HCT116 (cell line): ENCODE data around the gene ITSN1. TPM values are rescaled to one million over a fixed set of nuclear protein-coding genes. Genes with fewer than 3 reads are reported as not detected.

Source experiments
- ATAC-seq: fragments of 200-7000 bp; cut with Tn5 transposase; 2 replicates; pipeline ENCODE4 v1.9.1; 2020; ENCODE audit warnings: mild to moderate bottlenecking, moderate library complexity
- BruUV-seq: library from RNA; stranded (reverse); fragments of 400-500 nt; replicated peaks from 2 replicates; lab custom pipeline; 2021; lab: Mats Ljungman, UMichigan
- CTCF ChIA-PET: fragments of 300-600 bp; sonication (Branson Sonifier 250); formaldehyde crosslinking; loops from one replicate; lab custom pipeline; 2021; ENCODE audit warnings: antibody characterized with exemption; lab: Charles Lee
- POLR2A ChIA-PET: fragments of 300-600, 350-600 bp; sonication (Branson Sonifier 250); formaldehyde crosslinking; loops from one replicate; lab custom pipeline; 2021; ENCODE audit warnings: antibody characterized with exemption; lab: Charles Lee
- RAD21 ChIA-PET, 2 experiments: fragments of 300-600 bp; sonication (Branson Sonifier 250); formaldehyde crosslinking; loops; one replicate each; lab custom pipeline; 2023; ENCODE audit warnings: low total read pairs in 2 of 2; ENCODE audit not compliant: uncharacterized antibody in 2 of 2, unreplicated experiment in 2 of 2, low non-redundant PET in 1 of 2; lab: Charles Lee
- DNase-seq: peaks from one replicate; pipeline ENCODE4 v3.0.0-alpha.2; 2010; ENCODE audit warnings: low read depth, low spot score
- H2AFZ ChIP-seq: fragments of 200-600 bp; shearing (Covaris generic), sonication (generic); 2 replicates; pipeline ENCODE4 v1.6.1; 2017; ENCODE audit warnings: low read depth, mixed run types, mixed read lengths, antibody characterized with exemption, low read length; ENCODE audit not compliant: poor library complexity, severe bottlenecking
- H3K27ac ChIP-seq: 2 replicates; pipeline ENCODE4 v1.5.1; 2012; ENCODE audit warnings: low read depth, low read length
- H3K27me3 ChIP-seq: fragments of 200-600 bp; sonication (generic); 2 replicates; pipeline ENCODE4 v1.6.1; 2016; ENCODE audit warnings: mixed run types, low read length, mixed read lengths; ENCODE audit not compliant: insufficient read depth
- H3K36me3 ChIP-seq, 2 experiments: fragments of 200-500 bp in 1 of 2; fragments of 200-600 bp in 1 of 2; sonication (Bioruptor generic) in 1 of 2; sonication (generic) in 1 of 2; 2 replicates each; pipeline versions ENCODE4 v1.5.1 to v1.6.1; 2014 to 2016; ENCODE audit warnings: low read length in 2 of 2, inconsistent platforms in 1 of 2, mixed read lengths in 1 of 2, mixed run types in 1 of 2; ENCODE audit not compliant: insufficient read depth in 2 of 2, control insufficient read depth in 1 of 2
- H3K4me1 ChIP-seq, 2 experiments: fragments of 200-600 bp in 1 of 2; sonication (generic) in 1 of 2; 2 replicates each; pipeline versions ENCODE4 v1.5.1 to v1.6.1; 2012 to 2017; ENCODE audit warnings: low read length in 2 of 2, inconsistent platforms in 1 of 2, mild to moderate bottlenecking in 1 of 2, mixed read lengths in 1 of 2, mixed run types in 1 of 2, moderate library complexity in 1 of 2; ENCODE audit not compliant: insufficient read depth in 2 of 2, control insufficient read depth in 1 of 2
- H3K4me2 ChIP-seq: fragments of 200-600 bp; sonication (generic); 2 replicates; pipeline ENCODE4 v1.6.1; 2017; ENCODE audit warnings: mixed run types, low read length, mixed read lengths
- H3K4me3 ChIP-seq, 2 experiments: fragments of 200-600 bp in 1 of 2; sonication (generic) in 1 of 2; replicated peaks in 1 of 2; 2 replicates each; pipeline ENCODE4 v1.5.1; 2011 to 2016; ENCODE audit warnings: low read length in 2 of 2, control low read depth in 1 of 2, low read depth in 1 of 2, mild to moderate bottlenecking in 1 of 2, mixed read lengths in 1 of 2, mixed run types in 1 of 2
- H3K79me2 ChIP-seq: fragments of 200-600 bp; sonication (generic); 2 replicates; pipeline ENCODE4 v1.6.1; 2017; ENCODE audit warnings: mild to moderate bottlenecking, mixed run types, low read length, moderate library complexity, mixed read lengths; ENCODE audit not compliant: insufficient read depth
- H3K9ac ChIP-seq: fragments of 200-600 bp; sonication (generic); 2 replicates; pipeline ENCODE4 v1.6.1; 2016; ENCODE audit warnings: low read length, mixed read lengths
- H3K9me2 ChIP-seq: fragments of 200-600 bp; sonication (generic), shearing (Covaris generic); 2 replicates; pipeline ENCODE4 v1.6.1; 2017; ENCODE audit warnings: mixed run types, mild to moderate bottlenecking, moderate library complexity; ENCODE audit not compliant: insufficient read depth
- H3K9me3 ChIP-seq, 2 experiments: fragments of 200-500 bp in 1 of 2; fragments of 200-600 bp in 1 of 2; sonication (Bioruptor generic) in 1 of 2; sonication (generic) in 1 of 2; 2 replicates each; pipeline ENCODE4 v1.6.1; 2014 to 2017; ENCODE audit warnings: low read length in 2 of 2, mixed read lengths in 2 of 2, inconsistent platforms in 1 of 2, low read depth in 1 of 2, mild to moderate bottlenecking in 1 of 2, mixed run types in 1 of 2, moderate library complexity in 1 of 2; ENCODE audit not compliant: control insufficient read depth in 1 of 2, insufficient read depth in 1 of 2
- H4K20me1 ChIP-seq: fragments of 200-600 bp; sonication (generic), shearing (Covaris generic); 2 replicates; pipeline ENCODE4 v1.6.1; 2017; ENCODE audit warnings: mixed run types, mild to moderate bottlenecking, moderate library complexity; ENCODE audit not compliant: insufficient read depth
- EZH2phosphoT487 ChIP-seq: fragments of 200-600 bp; IDR thresholded peaks from 2 replicates; pipeline ENCODE4 v1.6.1; 2018; ENCODE audit warnings: antibody characterized with exemption, borderline replicate concordance
- FOSL1 ChIP-seq: IDR thresholded peaks from 2 replicates; pipeline ENCODE4 v1.6.1; 2012; ENCODE audit warnings: low read depth
- POLR2AphosphoS5 ChIP-seq: IDR thresholded peaks from 2 replicates; pipeline ENCODE4 v1.6.1; 2011; ENCODE audit warnings: mild to moderate bottlenecking, low read depth, low read length, moderate library complexity
- SIN3A ChIP-seq: IDR thresholded peaks from 2 replicates; pipeline ENCODE4 v1.6.1; 2012; ENCODE audit warnings: low read depth
- SP1 ChIP-seq: IDR thresholded peaks from 2 replicates; pipeline ENCODE4 v1.6.1; 2012; ENCODE audit warnings: low read depth
- TCF7L2 ChIP-seq: IDR thresholded peaks from 2 replicates; pipeline ENCODE4 v1.7.0; 2011; ENCODE audit warnings: borderline replicate concordance, inconsistent platforms; ENCODE audit not compliant: insufficient read depth, insufficient read length; ENCODE audit errors: extremely low read depth
- YY1 ChIP-seq: IDR thresholded peaks from 2 replicates; pipeline ENCODE4 v1.6.1; 2011; ENCODE audit warnings: low read length, low read depth, moderate library complexity, mild to moderate bottlenecking; ENCODE audit not compliant: insufficient replicate concordance; ENCODE audit errors: extremely low read depth
- ZFX ChIP-seq: fragments of 450-650 bp; IDR thresholded peaks from 2 replicates; pipeline ENCODE4 v1.6.1; 2017
- intact Hi-C: fragments of 100-400 bp; cut with micrococcal nuclease; formaldehyde crosslinking; loops from 2 replicates; pipeline ENCODE4 v1.10.0; 2022
- total RNA-seq: library from RNA; stranded (reverse); gene quantifications from one replicate; pipeline ENCODE4 v1.2.1, GENCODE V29; 2021; ENCODE audit not compliant: unreplicated experiment
- TF ChIP-seq, protein P1 (sequence below): IDR thresholded peaks from 2 replicates; pipeline ENCODE4 v1.6.1; 2012
- TF ChIP-seq, protein P2 (sequence below): IDR thresholded peaks from 2 replicates; pipeline ENCODE4 v1.6.1; 2012; ENCODE audit warnings: low read depth
- TF ChIP-seq, protein P3 (sequence below), 3 experiments: fragments of 200-600 bp in 1 of 3; sonication (generic) in 1 of 3; IDR thresholded peaks in 2 of 3; conservative IDR thresholded peaks in 1 of 3; 2 replicates each; pipeline ENCODE4 v1.5.1; 2012 to 2017; ENCODE audit warnings: low read depth in 2 of 3, low read length in 2 of 3, antibody characterized with exemption in 1 of 3, borderline replicate concordance in 1 of 3, control low read depth in 1 of 3, mild to moderate bottlenecking in 1 of 3, mixed read lengths in 1 of 3, mixed run types in 1 of 3, moderate library complexity in 1 of 3; ENCODE audit not compliant: insufficient read depth in 1 of 3
- TF ChIP-seq, protein P4 (sequence below): IDR thresholded peaks from 2 replicates; pipeline ENCODE4 v1.6.1; 2011; ENCODE audit warnings: mild to moderate bottlenecking, low read length, moderate library complexity; ENCODE audit not compliant: insufficient replicate concordance; ENCODE audit errors: extremely low read depth

Gene ITSN1
- total RNA-seq, 1 experiment from 2014 or later = 25.8 TPM

DNA sequence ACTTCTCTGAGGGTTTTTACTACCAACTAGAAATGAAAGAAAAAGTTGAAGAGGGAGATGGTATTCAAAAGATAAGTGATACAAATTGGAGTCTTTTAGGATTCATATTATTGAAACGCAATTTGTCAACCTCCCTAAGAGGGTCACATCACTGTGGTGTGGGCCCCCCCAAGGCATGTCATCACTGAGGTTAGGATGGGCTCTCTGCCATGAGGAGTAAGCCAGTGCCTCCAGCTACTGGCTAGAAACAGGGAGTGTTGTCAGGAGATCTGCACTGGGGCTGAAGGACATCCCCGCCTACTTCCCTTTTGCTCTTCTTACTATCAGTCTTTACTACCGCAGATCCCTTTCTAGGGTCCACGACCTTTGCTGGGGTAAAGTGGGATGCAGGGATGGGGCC, 25.9 kb downstream of the ITSN1 start:
- Histone ChIP-seq H3K9me3 (no peaks in the 10 kb centered on the region), H3K79me2 (peaks cover 60% of the 10 kb centered on the region), H3K4me1 (peaks cover 3 to 11% of the 10 kb centered on the region in 2 experiments; a peak in 3 of 4 replicates), H3K4me2 (no peak overlapping the region), H3K9ac (no peak overlapping the region), H3K9me2 (no peaks in the 10 kb centered on the region), H3K27ac (no peak overlapping the region), H3K36me3 (no peaks in the 10 kb centered on the region), H2AFZ (no peak overlapping the region), H3K4me3 (no peak overlapping the region), H3K27me3 (no peaks in the 10 kb centered on the region), H4K20me1 (no peaks in the 10 kb centered on the region)
- no TSS peak for BruUV-seq
- ChIA-PET POLR2A (no interaction called here), CTCF (no interaction called here), RAD21 (no interaction called here)
- DNase-seq (no peak), ATAC-seq (no peak)
- TF ChIP-seq EZH2phosphoT487 = no peak
- TF ChIP-seq SP1 = no peak
- TF ChIP-seq ZFX = no peak
- TF ChIP-seq, protein P1, sequence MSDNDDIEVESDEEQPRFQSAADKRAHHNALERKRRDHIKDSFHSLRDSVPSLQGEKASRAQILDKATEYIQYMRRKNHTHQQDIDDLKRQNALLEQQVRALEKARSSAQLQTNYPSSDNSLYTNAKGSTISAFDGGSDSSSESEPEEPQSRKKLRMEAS = no peak
- TF ChIP-seq TCF7L2 = no peak
- no peak for TF ChIP-seq YY1
- no peak for TF ChIP-seq SIN3A
- TF ChIP-seq, protein P2, sequence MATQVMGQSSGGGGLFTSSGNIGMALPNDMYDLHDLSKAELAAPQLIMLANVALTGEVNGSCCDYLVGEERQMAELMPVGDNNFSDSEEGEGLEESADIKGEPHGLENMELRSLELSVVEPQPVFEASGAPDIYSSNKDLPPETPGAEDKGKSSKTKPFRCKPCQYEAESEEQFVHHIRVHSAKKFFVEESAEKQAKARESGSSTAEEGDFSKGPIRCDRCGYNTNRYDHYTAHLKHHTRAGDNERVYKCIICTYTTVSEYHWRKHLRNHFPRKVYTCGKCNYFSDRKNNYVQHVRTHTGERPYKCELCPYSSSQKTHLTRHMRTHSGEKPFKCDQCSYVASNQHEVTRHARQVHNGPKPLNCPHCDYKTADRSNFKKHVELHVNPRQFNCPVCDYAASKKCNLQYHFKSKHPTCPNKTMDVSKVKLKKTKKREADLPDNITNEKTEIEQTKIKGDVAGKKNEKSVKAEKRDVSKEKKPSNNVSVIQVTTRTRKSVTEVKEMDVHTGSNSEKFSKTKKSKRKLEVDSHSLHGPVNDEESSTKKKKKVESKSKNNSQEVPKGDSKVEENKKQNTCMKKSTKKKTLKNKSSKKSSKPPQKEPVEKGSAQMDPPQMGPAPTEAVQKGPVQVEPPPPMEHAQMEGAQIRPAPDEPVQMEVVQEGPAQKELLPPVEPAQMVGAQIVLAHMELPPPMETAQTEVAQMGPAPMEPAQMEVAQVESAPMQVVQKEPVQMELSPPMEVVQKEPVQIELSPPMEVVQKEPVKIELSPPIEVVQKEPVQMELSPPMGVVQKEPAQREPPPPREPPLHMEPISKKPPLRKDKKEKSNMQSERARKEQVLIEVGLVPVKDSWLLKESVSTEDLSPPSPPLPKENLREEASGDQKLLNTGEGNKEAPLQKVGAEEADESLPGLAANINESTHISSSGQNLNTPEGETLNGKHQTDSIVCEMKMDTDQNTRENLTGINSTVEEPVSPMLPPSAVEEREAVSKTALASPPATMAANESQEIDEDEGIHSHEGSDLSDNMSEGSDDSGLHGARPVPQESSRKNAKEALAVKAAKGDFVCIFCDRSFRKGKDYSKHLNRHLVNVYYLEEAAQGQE = no peak
- no peak for TF ChIP-seq FOSL1
- TF ChIP-seq, protein P3, sequence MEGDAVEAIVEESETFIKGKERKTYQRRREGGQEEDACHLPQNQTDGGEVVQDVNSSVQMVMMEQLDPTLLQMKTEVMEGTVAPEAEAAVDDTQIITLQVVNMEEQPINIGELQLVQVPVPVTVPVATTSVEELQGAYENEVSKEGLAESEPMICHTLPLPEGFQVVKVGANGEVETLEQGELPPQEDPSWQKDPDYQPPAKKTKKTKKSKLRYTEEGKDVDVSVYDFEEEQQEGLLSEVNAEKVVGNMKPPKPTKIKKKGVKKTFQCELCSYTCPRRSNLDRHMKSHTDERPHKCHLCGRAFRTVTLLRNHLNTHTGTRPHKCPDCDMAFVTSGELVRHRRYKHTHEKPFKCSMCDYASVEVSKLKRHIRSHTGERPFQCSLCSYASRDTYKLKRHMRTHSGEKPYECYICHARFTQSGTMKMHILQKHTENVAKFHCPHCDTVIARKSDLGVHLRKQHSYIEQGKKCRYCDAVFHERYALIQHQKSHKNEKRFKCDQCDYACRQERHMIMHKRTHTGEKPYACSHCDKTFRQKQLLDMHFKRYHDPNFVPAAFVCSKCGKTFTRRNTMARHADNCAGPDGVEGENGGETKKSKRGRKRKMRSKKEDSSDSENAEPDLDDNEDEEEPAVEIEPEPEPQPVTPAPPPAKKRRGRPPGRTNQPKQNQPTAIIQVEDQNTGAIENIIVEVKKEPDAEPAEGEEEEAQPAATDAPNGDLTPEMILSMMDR (IDR thresholded peaks at IDR 0.05 in 2 of 3, conservative IDR thresholded peaks at IDR 0.05 in 1 of 3; ENCODE audit: borderline replicate concordance in 1 of 3, insufficient read depth in 1 of 3, low read depth in 2 of 3, low read length in 2 of 3) = no peak
- TF ChIP-seq, protein P4, sequence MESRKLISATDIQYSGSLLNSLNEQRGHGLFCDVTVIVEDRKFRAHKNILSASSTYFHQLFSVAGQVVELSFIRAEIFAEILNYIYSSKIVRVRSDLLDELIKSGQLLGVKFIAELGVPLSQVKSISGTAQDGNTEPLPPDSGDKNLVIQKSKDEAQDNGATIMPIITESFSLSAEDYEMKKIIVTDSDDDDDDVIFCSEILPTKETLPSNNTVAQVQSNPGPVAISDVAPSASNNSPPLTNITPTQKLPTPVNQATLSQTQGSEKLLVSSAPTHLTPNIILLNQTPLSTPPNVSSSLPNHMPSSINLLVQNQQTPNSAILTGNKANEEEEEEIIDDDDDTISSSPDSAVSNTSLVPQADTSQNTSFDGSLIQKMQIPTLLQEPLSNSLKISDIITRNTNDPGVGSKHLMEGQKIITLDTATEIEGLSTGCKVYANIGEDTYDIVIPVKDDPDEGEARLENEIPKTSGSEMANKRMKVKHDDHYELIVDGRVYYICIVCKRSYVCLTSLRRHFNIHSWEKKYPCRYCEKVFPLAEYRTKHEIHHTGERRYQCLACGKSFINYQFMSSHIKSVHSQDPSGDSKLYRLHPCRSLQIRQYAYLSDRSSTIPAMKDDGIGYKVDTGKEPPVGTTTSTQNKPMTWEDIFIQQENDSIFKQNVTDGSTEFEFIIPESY = no peak
- no peak for TF ChIP-seq POLR2AphosphoS5
- intact Hi-C loops = no loop called here
